ENCODE data around the gene CYP3A4. TPM values are rescaled to one million over a fixed set of nuclear protein-coding genes. Genes with fewer than 3 reads are reported as not detected.

CYP3A4 gene
- total RNA-seq: under 0.01 and 0.21 TPM in 2 replicates

GRCh38 chr7:99784007-99784406, at the start of gene CYP3A4:
Gene CYP3A4 (minus strand): TSS chr7:99784184. CDS start chr7:99784081, 103 bp downstream.

GRCh38 chr7:99734987-99735386, 49.0 kb downstream of the CYP3A4 start, which contains the start of gene CYP3A7:
Gene CYP3A7 (minus strand): TSS chr7:99735196. CDS start chr7:99735093, 103 bp downstream.

Other genes starting within 250 kb of the CYP3A4 start
- gene FAM200A, start 232.1 kb downstream of the CYP3A4 start, total RNA-seq: 5.8 and 8.7 TPM in 2 replicates
- gene ZNF655, start 225.5 kb downstream of the CYP3A4 start, total RNA-seq: 30.6 and 52.9 TPM in 2 replicates
- gene TMEM225B, start 185.9 kb downstream of the CYP3A4 start, total RNA-seq: 0.64 and 2.2 TPM in 2 replicates
- 8.2 and 8.3 TPM in 2 replicates for gene ZSCAN25, start 167.2 kb downstream of the CYP3A4 start, total RNA-seq
- gene CYP3A5, start 104.2 kb downstream of the CYP3A4 start, total RNA-seq: 2.2 and 2.8 TPM in 2 replicates
- gene CYP3A7, start 49.0 kb downstream of the CYP3A4 start, total RNA-seq: not detected in 2 replicates
- not detected in 2 replicates for gene CYP3A43, start 43.8 kb upstream of the CYP3A4 start, total RNA-seq
- gene OR2AE1, start 92.8 kb upstream of the CYP3A4 start, total RNA-seq: not detected in 2 replicates
- gene TRIM4, start 135.3 kb upstream of the CYP3A4 start, total RNA-seq: 21.4 and 40.1 TPM in 2 replicates
- 0.24 and 0.64 TPM in 2 replicates for gene GJC3, start 145.4 kb upstream of the CYP3A4 start, total RNA-seq
- gene AZGP1, start 191.8 kb upstream of the CYP3A4 start, total RNA-seq: 0.21 and 0.48 TPM in 2 replicates
- 39.4 and 44.3 TPM in 2 replicates for gene ZKSCAN1, start 231.4 kb upstream of the CYP3A4 start, total RNA-seq

Measured in tracheal epithelial cell (primary cell).